ENCODE measurements around the gene ANKRD13A.
"Not testable (repeated sequence)": the region's sequence is repeated elsewhere in the genome, so short reads cannot be mapped to it uniquely, and the experiment has no call there.

ANKRD13A gene

DNA sequence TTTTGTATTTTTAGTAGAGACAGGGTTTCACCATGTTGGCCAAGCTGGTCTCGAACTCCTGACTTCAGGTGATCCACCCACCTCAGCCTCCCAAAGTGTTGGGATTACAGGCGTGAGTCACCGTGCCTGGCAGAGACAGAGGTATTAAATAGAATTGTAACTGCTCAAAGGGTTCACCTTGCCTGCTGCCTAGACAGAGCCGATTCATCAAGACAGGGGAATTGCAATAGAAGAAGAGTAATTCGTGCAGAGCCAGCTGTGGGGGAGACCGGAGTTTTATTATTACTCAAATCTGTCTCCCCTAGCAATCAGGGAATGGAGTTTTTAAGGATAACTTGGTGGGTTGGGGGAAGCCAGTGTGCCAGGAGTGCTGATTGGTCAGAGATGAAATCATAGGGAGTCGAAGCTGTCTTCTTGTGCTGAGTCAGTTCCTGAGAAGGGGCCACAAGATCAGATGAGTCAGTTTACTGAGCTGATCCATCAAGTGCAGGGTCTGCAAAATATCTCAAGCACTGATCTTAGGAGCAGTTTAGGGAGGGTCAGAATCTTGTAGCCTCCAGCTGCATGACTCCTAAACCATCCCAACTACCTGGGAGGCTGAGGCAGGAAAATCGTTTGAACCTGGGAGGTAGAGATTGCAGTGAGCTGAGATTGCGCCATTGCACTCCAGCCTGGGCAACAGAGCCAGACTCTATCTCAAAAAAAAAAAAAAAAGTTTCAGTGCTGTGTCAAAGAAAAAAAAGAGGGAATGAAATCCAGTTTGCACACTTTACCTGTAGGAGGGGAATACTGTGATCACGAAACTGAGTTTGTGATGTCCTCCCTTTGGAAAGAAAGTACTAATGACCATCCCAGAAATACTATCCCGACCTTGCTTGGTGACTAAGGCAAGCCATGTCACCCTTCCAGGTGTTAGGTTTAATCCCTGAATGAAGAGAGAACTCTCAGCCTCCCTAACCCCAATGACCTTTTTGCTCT lies 56.4 kb downstream of the ANKRD13A start:
- H3K9ac ChIP-seq (ENCODE audit: low read length); H3K4me3 ChIP-seq (ENCODE audit: low read length); H3K27me3 ChIP-seq (ENCODE audit: control insufficient read depth, insufficient read depth, low read length); H3K27ac ChIP-seq (ENCODE audit: low read length); H3K9me3 ChIP-seq (ENCODE audit: control insufficient read depth, low read depth, low read length); H3K36me3 ChIP-seq (ENCODE audit: control insufficient read depth, low read depth, low read length); H3K4me1 ChIP-seq (ENCODE audit: control insufficient read depth, low read depth, low read length): not testable (repeated sequence)

DNA sequence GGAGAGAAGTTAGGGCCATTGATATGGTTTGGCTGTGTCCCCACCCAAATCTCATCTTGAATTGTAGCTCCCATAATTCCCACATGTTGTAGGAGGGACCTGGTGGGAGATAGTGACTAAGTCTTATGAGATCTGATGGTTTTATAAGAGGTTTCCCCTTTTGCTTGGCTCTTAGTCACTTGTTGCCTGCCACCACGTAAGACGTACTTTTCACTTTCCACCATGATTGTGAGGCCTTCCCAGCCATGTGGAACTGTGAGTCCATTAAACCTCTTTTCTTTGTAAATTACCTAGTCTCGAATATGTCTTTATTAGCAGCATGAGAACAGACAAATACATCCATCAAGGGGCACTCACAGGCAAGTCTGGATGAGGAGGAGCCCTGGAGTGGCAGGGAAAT lies 57.4 kb downstream of the ANKRD13A start:
- H3K27me3 ChIP-seq (ENCODE audit: control insufficient read depth, insufficient read depth, low read length); H3K36me3 ChIP-seq (ENCODE audit: control insufficient read depth, low read depth, low read length); H3K27ac ChIP-seq (ENCODE audit: low read length); H3K9ac ChIP-seq (ENCODE audit: low read length); H3K9me3 ChIP-seq (ENCODE audit: control insufficient read depth, low read depth, low read length); H3K4me3 ChIP-seq (ENCODE audit: low read length); H3K4me1 ChIP-seq (ENCODE audit: control insufficient read depth, low read depth, low read length): not testable (repeated sequence)

DNA sequence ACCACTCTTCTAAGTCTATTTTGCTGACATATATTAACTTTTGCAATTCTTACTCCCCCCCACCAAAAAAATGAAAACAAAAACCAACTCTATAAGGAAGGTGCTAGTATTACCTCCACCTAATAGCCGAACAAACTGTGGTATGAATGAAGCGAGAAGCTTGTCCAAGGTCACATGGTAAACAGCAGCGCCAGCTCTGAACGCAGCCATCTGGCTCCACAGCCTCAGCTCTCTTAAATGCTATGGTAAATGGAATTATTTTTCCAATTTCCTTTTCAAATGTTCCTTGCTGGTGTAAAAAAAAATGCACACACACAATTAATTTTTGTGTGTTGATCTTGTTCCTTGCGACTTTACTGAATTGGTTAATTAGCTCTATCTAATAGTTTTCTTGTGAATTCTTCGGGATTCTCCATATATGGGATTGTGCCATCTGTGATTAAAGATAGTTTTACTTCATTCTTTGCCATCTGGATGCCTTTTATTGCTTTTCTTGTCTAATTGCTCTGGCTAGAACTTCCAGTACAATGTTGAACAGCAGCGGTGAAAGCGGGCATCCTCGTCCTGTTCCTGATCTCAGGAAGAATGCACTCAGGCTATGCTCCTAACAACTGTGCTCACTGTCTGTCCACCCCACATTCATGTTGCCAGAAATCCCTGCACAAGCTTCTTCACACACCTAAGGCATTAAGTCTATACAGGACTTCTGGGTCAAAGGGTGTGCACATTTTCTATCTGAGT lies 59.8 kb downstream of the ANKRD13A start:
- Histone ChIP-seq H3K4me1 (ENCODE audit: control insufficient read depth, low read depth, low read length) (no peaks in the 10 kb centered on the region), H3K36me3 (ENCODE audit: control insufficient read depth, low read depth, low read length) (no peaks in the 10 kb centered on the region), H3K4me3 (ENCODE audit: low read length) (no peak overlapping the region), H3K9ac (ENCODE audit: low read length) (no peak overlapping the region), H3K27ac (ENCODE audit: low read length) (no peak overlapping the region), H3K27me3 (ENCODE audit: control insufficient read depth, insufficient read depth, low read length) (no peaks in the 10 kb centered on the region), H3K9me3 (ENCODE audit: control insufficient read depth, low read depth, low read length) (no peaks in the 10 kb centered on the region)

DNA sequence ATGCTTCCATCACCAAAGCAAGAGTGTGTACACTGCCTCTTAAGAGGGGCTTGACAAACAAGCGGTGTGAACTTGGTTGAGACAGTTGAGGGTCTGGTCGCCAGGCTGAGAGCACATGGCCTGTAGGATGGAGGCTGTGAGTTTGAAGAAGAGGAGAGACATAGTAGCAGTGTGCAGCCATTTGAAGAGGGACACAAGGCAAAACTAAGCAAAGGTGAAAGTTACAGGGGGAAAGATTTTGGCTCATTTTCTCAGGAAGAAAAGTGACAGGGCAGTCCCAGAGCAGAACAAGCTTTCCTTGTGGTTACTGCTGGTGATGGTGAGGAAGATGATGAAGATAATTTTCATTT lies 60.4 kb downstream of the ANKRD13A start:
- Histone ChIP-seq H3K4me1 (ENCODE audit: control insufficient read depth, low read depth, low read length) (no peaks in the 10 kb centered on the region), H3K27me3 (ENCODE audit: control insufficient read depth, insufficient read depth, low read length) (no peaks in the 10 kb centered on the region), H3K27ac (ENCODE audit: low read length) (no peak overlapping the region), H3K9me3 (ENCODE audit: control insufficient read depth, low read depth, low read length) (no peaks in the 10 kb centered on the region), H3K36me3 (ENCODE audit: control insufficient read depth, low read depth, low read length) (no peaks in the 10 kb centered on the region), H3K4me3 (ENCODE audit: low read length) (no peak overlapping the region), H3K9ac (ENCODE audit: low read length) (no peak overlapping the region)

DNA sequence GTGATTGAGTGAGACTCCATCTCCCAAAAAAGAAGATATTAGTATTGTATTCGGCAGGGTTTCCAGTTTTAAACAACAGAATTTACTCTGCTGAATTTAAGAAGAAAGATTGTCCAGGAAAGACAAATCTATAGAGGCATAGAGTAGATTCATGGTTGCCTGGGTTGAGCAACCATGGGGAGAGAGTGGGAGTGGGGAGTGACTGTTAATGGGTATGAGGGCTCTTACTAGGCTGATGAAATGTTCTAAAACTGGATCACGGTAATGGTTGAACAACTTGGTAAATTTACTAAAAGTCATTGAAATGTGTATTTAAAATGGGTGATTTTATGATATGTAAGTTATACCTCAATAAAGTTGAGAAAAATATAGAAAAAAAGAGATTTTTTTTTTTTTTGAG lies 63.0 kb downstream of the ANKRD13A start:
- Histone ChIP-seq H3K4me3 (ENCODE audit: low read length) (no peak overlapping the region), H3K36me3 (ENCODE audit: control insufficient read depth, low read depth, low read length) (no peaks in the 10 kb centered on the region), H3K9me3 (ENCODE audit: control insufficient read depth, low read depth, low read length) (no peaks in the 10 kb centered on the region), H3K9ac (ENCODE audit: low read length) (no peak overlapping the region), H3K4me1 (ENCODE audit: control insufficient read depth, low read depth, low read length) (no peaks in the 10 kb centered on the region), H3K27me3 (ENCODE audit: control insufficient read depth, insufficient read depth, low read length) (no peaks in the 10 kb centered on the region), H3K27ac (ENCODE audit: low read length) (no peak overlapping the region)

DNA sequence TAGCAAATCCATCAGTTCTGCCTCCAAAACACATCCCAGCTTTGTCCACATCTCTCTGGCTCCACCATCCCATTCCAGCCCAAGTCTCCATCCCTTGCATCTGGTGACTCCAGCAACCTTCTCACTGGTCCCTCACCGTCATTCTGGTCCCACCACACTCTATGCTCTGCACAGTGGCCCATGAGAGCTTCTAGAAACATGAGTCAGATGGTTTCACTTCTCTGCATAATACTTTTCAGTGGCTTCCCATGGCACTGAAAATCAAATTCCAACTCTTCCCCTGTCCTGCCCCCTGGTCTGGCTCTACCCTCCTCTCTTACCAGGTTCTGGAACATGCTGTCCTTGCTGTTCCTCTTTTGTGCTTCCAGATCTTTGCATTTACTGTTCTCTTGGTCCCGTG lies 66.3 kb downstream of the ANKRD13A start:
- Histone ChIP-seq H3K4me1 (ENCODE audit: control insufficient read depth, low read depth, low read length) (no peaks in the 10 kb centered on the region), H3K9me3 (ENCODE audit: control insufficient read depth, low read depth, low read length) (no peaks in the 10 kb centered on the region), H3K27ac (ENCODE audit: low read length) (no peak overlapping the region), H3K27me3 (ENCODE audit: control insufficient read depth, insufficient read depth, low read length) (no peaks in the 10 kb centered on the region), H3K36me3 (ENCODE audit: control insufficient read depth, low read depth, low read length) (no peaks in the 10 kb centered on the region), H3K4me3 (ENCODE audit: low read length) (no peak overlapping the region), H3K9ac (ENCODE audit: low read length) (no peak overlapping the region)

DNA sequence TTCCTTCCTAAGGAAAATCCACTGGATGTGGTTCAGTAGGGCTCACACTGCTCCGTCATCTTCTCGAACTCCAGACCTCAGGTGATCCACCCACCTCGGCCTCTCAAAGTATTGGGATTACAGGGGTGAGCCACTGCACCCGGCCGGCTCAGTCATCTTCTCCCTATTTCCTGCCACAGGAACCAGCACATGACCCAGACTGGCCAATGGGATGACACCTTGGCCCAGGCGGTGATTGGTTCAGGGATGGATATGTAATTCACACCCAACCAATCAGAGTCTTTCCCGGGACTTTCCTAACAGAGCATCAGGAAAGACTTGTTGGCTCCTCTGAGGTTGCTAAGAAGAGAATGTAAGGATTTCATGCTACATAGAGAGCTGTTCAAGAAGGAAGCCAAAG lies 68.3 kb downstream of the ANKRD13A start:
- H3K4me3 ChIP-seq (ENCODE audit: low read length) = no peak overlapping the region
- no peak overlapping the region for H3K27ac ChIP-seq (ENCODE audit: low read length)
- no peaks in the 10 kb centered on the region for H3K36me3 ChIP-seq (ENCODE audit: control insufficient read depth, low read depth, low read length)
- H3K9me3 ChIP-seq (ENCODE audit: control insufficient read depth, low read depth, low read length) = no peaks in the 10 kb centered on the region
- H3K4me1 ChIP-seq (ENCODE audit: control insufficient read depth, low read depth, low read length) = no peaks in the 10 kb centered on the region
- H3K27me3 ChIP-seq (ENCODE audit: control insufficient read depth, insufficient read depth, low read length) = no peaks in the 10 kb centered on the region
- H3K9ac ChIP-seq (ENCODE audit: low read length) = no peak overlapping the region

DNA sequence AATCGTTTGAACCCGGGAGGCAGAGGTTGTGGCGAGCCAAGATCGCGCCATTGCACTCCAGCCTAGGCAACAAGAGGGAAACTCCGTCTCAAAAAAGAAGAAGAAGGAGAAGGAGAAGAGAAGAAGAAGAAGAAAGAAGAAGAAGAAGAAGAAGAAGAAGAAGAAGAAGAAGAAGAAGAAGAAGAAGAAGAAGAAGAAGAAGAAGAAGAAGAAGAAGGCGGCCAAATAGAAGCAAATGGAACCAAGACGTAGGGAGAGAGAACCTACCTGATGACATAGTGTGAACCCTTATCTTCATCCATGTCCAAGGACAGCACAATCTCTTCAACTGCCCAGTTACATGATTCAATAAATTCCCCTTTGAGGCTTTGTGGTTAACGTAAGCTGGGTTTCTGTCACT lies 68.9 kb downstream of the ANKRD13A start:
- H3K27ac ChIP-seq (ENCODE audit: low read length); H3K4me1 ChIP-seq (ENCODE audit: control insufficient read depth, low read depth, low read length); H3K9ac ChIP-seq (ENCODE audit: low read length); H3K27me3 ChIP-seq (ENCODE audit: control insufficient read depth, insufficient read depth, low read length); H3K9me3 ChIP-seq (ENCODE audit: control insufficient read depth, low read depth, low read length); H3K36me3 ChIP-seq (ENCODE audit: control insufficient read depth, low read depth, low read length); H3K4me3 ChIP-seq (ENCODE audit: low read length): not testable (repeated sequence)

DNA sequence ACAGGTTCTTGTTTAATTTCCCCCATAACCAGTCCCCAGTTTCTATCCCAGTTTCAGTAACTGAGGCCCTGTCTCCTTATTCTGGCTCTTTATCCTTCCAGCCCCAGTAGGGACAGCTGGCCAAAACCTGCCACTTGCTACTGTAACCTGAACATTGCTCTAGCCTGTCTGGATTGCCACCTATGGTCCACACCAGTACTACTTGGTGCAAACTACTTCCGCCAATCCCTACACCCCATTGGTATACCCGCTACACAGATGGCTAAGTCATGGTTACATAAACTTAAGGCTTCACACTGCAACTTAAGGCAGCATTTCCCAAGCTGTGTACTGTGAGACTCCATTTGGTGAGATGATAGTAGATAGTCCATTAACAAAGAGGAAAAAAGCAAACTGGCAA lies 69.4 kb downstream of the ANKRD13A start:
- Histone ChIP-seq H3K27ac (ENCODE audit: low read length) (no peak overlapping the region), H3K4me3 (ENCODE audit: low read length) (no peak overlapping the region), H3K36me3 (ENCODE audit: control insufficient read depth, low read depth, low read length) (no peaks in the 10 kb centered on the region), H3K27me3 (ENCODE audit: control insufficient read depth, insufficient read depth, low read length) (no peaks in the 10 kb centered on the region), H3K9me3 (ENCODE audit: control insufficient read depth, low read depth, low read length) (no peaks in the 10 kb centered on the region), H3K9ac (ENCODE audit: low read length) (no peak overlapping the region), H3K4me1 (ENCODE audit: control insufficient read depth, low read depth, low read length) (no peaks in the 10 kb centered on the region)

DNA sequence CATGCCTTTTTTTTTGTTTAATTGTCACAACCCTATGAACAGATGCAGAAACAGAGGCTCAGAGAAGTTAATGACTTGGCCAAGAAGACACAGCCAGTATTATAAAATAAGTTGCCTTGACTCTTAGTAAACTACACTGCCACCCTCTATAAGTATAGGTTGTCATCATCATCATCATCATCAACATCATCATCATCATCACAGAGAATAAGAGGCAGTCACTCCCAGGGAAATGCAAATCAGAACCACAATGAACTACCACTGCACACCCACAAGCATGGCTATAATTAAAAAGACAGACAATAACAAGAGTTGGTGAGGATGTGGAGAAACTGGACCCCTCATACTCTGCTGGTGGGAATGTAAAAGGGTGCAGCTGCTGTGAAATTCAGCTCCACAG lies 72.3 kb downstream of the ANKRD13A start:
- Histone ChIP-seq H3K27me3 (ENCODE audit: control insufficient read depth, insufficient read depth, low read length) (no peaks in the 10 kb centered on the region), H3K4me3 (ENCODE audit: low read length) (no peak overlapping the region), H3K4me1 (ENCODE audit: control insufficient read depth, low read depth, low read length) (no peaks in the 10 kb centered on the region), H3K9me3 (ENCODE audit: control insufficient read depth, low read depth, low read length) (no peaks in the 10 kb centered on the region), H3K36me3 (ENCODE audit: control insufficient read depth, low read depth, low read length) (no peaks in the 10 kb centered on the region), H3K27ac (ENCODE audit: low read length) (no peak overlapping the region), H3K9ac (ENCODE audit: low read length) (no peak overlapping the region)

DNA sequence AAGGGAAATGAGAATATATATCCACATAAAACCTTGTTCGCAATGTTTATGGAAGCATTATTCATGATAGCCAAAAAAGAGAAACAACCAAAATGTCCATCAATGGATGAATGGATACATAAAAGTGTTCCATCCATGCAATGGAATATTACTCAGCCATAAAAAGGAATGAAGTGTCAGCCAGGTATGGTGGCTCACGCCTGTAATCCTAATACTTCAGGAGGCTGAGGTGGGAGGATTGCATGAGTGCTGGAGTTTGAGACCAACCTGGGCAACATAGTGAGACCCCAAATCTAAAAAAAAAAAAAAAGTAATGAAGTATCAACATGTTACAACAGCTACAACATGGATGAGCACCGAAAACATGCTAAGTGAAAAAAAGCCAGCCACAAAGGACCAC lies 72.7 kb downstream of the ANKRD13A start:
- Histone ChIP-seq H3K4me1 (ENCODE audit: control insufficient read depth, low read depth, low read length) (no peaks in the 10 kb centered on the region), H3K27me3 (ENCODE audit: control insufficient read depth, insufficient read depth, low read length) (no peaks in the 10 kb centered on the region), H3K9me3 (ENCODE audit: control insufficient read depth, low read depth, low read length) (no peaks in the 10 kb centered on the region), H3K4me3 (ENCODE audit: low read length) (no peak overlapping the region), H3K36me3 (ENCODE audit: control insufficient read depth, low read depth, low read length) (no peaks in the 10 kb centered on the region), H3K27ac (ENCODE audit: low read length) (no peak overlapping the region), H3K9ac (ENCODE audit: low read length) (no peak overlapping the region)

DNA sequence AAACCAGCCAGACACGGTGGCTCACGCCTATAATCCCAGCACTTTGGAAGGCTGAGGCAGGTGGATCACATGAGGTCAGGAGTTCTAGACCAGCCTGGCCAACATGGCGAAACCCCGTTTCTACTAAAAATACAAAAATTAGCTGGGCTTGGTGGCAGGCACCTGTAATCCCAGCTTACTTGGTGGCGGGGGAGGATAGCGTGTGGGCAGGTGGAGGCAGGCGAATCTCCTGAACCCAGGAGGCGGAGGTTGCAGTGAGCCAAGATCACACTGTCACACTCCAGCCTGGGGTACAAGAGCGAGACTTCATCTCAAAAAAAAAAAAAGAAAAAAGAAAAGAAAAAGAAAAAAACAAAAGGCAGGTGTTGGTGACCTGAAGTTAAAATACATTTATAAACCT lies 73.4 kb downstream of the ANKRD13A start:
- H3K36me3 ChIP-seq (ENCODE audit: control insufficient read depth, low read depth, low read length); H3K4me3 ChIP-seq (ENCODE audit: low read length); H3K27ac ChIP-seq (ENCODE audit: low read length); H3K9me3 ChIP-seq (ENCODE audit: control insufficient read depth, low read depth, low read length); H3K4me1 ChIP-seq (ENCODE audit: control insufficient read depth, low read depth, low read length); H3K27me3 ChIP-seq (ENCODE audit: control insufficient read depth, insufficient read depth, low read length); H3K9ac ChIP-seq (ENCODE audit: low read length): not testable (repeated sequence)
